ENCODE measurements around the gene FGF7.

The FGF7 gene

DNA sequence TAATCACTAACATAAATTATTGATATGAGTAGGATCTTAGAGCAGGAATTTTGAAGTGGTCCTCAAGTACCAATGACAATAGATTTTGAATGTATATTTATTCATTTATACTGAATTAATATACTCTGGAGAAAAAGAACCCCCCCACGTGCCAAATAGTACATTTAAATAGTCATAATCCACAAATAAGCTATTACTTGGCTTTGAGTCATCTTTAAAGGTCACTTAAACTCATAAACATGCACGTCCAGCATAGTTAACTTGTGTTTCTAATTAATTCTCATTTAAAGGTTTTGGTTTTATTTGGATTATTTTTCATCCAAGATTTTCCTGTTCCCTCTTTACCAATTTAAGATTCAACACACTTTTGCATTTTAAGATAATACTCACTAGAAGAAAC, 35.1 kb downstream of the FGF7 start:
- H3K4me1 ChIP-seq, result peaks cover 0 to 23% (median 3%) of the 10 kb centered on the region in 4 donors
- DNase-seq, result no peak

GRCh38 chr15:49460411-49460941, 37.4 kb downstream of the FGF7 start:
- H3K9me3 ChIP-seq, result no peaks in the 10 kb centered on the region
- H3K27me3 ChIP-seq, result no peaks in the 10 kb centered on the region
- no peak for TF ChIP-seq CTCF (IDR thresholded peaks at IDR 0.05)
- DNase-seq, result no peak
- no peak overlapping the region for H3K4me3 ChIP-seq
- H3K36me3 ChIP-seq, result no peaks in the 10 kb centered on the region
- H3K4me1 ChIP-seq, result peaks cover 0 to 23% (median 3%) of the 10 kb centered on the region in 4 donors
- intact Hi-C loops (cut with DNase I; ENCODE audit: low total_unique reads), result no loop called here
- H3K27ac ChIP-seq, result no peak overlapping the region

More for the DNA sequence above, 35.1 kb downstream of the FGF7 start:
- no peaks in the 10 kb centered on the region for H3K9me3 ChIP-seq
- no peak overlapping the region for H3K4me3 ChIP-seq
- no peak for TF ChIP-seq CTCF (IDR thresholded peaks at IDR 0.05)
- no peaks in the 10 kb centered on the region for H3K27me3 ChIP-seq
- intact Hi-C loops (cut with DNase I; ENCODE audit: low total_unique reads), result no loop called here
- H3K27ac ChIP-seq, result no peak overlapping the region
- H3K36me3 ChIP-seq, result no peaks in the 10 kb centered on the region

DNA sequence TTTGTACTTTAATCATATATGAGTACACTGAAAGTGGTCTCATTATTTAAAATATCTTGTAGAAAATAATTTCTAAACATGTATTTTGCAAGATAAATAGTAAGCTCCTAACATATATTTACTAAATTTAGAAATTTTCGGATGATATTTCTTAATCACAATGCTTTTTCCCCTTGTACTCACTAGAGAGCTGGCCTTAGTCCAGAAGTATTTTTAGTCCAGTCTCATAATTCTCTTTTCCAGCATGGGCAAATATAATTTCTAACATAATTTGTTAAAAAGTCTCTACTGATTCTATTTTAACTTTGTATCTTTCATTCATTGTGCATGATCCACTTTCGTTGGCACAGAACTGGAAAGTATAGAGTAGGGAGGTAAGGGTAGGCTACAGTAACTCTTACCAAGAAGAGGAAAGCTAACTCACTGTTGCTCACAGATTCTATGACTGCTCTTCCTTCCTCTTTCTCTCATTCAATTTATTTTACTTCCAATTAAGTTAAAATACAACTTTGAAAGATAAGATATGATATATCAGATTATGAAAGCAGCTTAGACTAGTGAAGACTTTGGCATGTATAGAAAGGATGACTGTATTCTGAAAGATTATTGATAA, 39.3 kb downstream of the FGF7 start:
- Histone ChIP-seq H3K4me1 (peaks cover 0 to 23% (median 3%) of the 10 kb centered on the region in 4 donors), H3K9me3 (no peaks in the 10 kb centered on the region), H3K27ac (no peak overlapping the region), H3K36me3 (no peaks in the 10 kb centered on the region), H3K27me3 (no peaks in the 10 kb centered on the region), H3K4me3 (no peak overlapping the region)
- TF ChIP-seq CTCF (IDR thresholded peaks at IDR 0.05), result no peak
- DNase-seq, result no peak
- intact Hi-C loops (cut with DNase I; ENCODE audit: low total_unique reads), result no loop called here

GRCh38 chr15:49464522-49464921, 41.5 kb downstream of the FGF7 start:
- no peak overlapping the region for H3K4me3 ChIP-seq
- intact Hi-C loops (cut with DNase I; ENCODE audit: low total_unique reads), result no loop called here
- H3K4me1 ChIP-seq, result peaks cover 0 to 13% (median 3%) of the 10 kb centered on the region in 4 donors
- H3K27ac ChIP-seq, result no peak overlapping the region
- no peaks in the 10 kb centered on the region for H3K27me3 ChIP-seq
- no peaks in the 10 kb centered on the region for H3K9me3 ChIP-seq
- no peak for TF ChIP-seq CTCF (IDR thresholded peaks at IDR 0.05)
- DNase-seq, result no peak
- no peaks in the 10 kb centered on the region for H3K36me3 ChIP-seq

GRCh38 chr15:49466119-49466518, 43.1 kb downstream of the FGF7 start:
- Histone ChIP-seq H3K27me3 (no peaks in the 10 kb centered on the region), H3K27ac (no peak overlapping the region), H3K4me1 (peaks cover 0 to 13% (median 3%) of the 10 kb centered on the region in 4 donors), H3K4me3 (no peak overlapping the region), H3K36me3 (no peaks in the 10 kb centered on the region), H3K9me3 (no peaks in the 10 kb centered on the region)
- no peak for TF ChIP-seq CTCF (IDR thresholded peaks at IDR 0.05)
- intact Hi-C loops (cut with DNase I; ENCODE audit: low total_unique reads), result no loop called here
- DNase-seq, result no peak
